ENCODE measurements around the gene MYRFL. TPM values are rescaled to one million over a fixed set of nuclear protein-coding genes. Genes with fewer than 3 reads are reported as not detected.

The MYRFL gene
- total RNA-seq, 1 experiment from 2014 or later = not detected

DNA sequence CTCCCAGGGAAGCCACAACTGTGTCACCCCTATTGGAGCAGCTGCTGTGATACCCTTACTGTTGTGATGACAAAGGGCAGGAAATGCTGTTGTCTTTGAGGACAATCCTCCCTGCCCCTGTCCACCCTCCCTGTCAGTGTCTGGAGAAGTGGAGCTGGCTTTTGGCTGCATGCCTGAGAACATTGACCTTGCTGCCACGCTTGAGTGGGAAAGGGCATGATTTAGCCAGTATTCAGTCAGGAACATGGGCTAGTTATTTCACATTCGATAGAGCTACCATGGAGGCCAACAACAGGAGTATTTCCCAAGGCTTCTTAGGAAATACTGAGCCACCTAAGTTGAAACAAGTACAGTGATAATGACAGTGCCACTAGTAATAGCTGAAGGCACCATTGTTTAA is 59.4 kb downstream of the MYRFL start:
- no peaks in the 10 kb centered on the region for H3K36me3 Mint-ChIP-seq (ENCODE audit: insufficient read depth, unreplicated experiment)
- H3K9me3 Mint-ChIP-seq (ENCODE audit: unreplicated experiment) = no peaks in the 10 kb centered on the region
- intact Hi-C loops (cut with micrococcal nuclease) = no loop called here
- TF ChIP-seq, protein P1, sequence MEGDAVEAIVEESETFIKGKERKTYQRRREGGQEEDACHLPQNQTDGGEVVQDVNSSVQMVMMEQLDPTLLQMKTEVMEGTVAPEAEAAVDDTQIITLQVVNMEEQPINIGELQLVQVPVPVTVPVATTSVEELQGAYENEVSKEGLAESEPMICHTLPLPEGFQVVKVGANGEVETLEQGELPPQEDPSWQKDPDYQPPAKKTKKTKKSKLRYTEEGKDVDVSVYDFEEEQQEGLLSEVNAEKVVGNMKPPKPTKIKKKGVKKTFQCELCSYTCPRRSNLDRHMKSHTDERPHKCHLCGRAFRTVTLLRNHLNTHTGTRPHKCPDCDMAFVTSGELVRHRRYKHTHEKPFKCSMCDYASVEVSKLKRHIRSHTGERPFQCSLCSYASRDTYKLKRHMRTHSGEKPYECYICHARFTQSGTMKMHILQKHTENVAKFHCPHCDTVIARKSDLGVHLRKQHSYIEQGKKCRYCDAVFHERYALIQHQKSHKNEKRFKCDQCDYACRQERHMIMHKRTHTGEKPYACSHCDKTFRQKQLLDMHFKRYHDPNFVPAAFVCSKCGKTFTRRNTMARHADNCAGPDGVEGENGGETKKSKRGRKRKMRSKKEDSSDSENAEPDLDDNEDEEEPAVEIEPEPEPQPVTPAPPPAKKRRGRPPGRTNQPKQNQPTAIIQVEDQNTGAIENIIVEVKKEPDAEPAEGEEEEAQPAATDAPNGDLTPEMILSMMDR (IDR thresholded peaks at IDR 0.05; ENCODE audit: unreplicated experiment) = no peak
- CTCF ChIA-PET = interaction anchor here (0.6 to 3.1 kb wide), 6 partner anchors 16 to 694 kb away, joined by 3 to 16 read pairs (median 5); no protein-coding TSS in a partner anchor
- POLR2A ChIA-PET = interaction anchor here (1.1 to 1.7 kb wide), 3 partner anchors 16 to 839 kb away, joined by 3 to 5 read pairs (median 3); no protein-coding TSS in a partner anchor
- no peak overlapping the region for H3K4me3 Mint-ChIP-seq (ENCODE audit: unreplicated experiment)
- no peak for DNase-seq (ENCODE audit: unreplicated experiment)
- H3K27ac Mint-ChIP-seq (ENCODE audit: low read depth, unreplicated experiment) = no peak overlapping the region
- BruUV-seq (replicated peaks) = no TSS peak
- H3K27me3 Mint-ChIP-seq (ENCODE audit: insufficient read depth, unreplicated experiment) = no peaks in the 10 kb centered on the region
- H3K4me1 Mint-ChIP-seq (ENCODE audit: insufficient read depth, unreplicated experiment) = no peaks in the 10 kb centered on the region

DNA sequence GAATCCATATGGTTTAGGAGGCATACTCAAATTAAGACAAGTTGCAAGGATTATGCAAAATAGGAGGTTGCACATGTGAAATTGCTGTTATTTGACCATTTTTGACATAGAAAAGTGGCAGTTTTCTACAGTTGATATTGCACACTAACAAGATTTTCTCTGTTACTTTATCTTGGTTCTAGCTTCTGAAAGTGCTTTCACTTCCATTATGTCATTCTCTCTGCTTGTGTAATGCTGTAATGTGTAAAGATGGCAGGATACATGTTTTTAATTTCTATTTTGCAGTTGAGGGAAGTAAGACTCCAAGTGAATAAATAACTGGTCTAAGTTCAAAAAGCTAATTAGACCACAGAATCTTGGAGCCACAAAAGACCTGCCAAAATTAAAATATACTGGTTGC is 60.6 kb downstream of the MYRFL start:
- Mint-ChIP-seq H3K27ac (ENCODE audit: low read depth, unreplicated experiment) (no peak overlapping the region), H3K27me3 (ENCODE audit: insufficient read depth, unreplicated experiment) (no peaks in the 10 kb centered on the region), H3K4me3 (ENCODE audit: unreplicated experiment) (no peak overlapping the region), H3K36me3 (ENCODE audit: insufficient read depth, unreplicated experiment) (no peaks in the 10 kb centered on the region), H3K9me3 (ENCODE audit: unreplicated experiment) (no peaks in the 10 kb centered on the region), H3K4me1 (ENCODE audit: insufficient read depth, unreplicated experiment) (no peaks in the 10 kb centered on the region)
- BruUV-seq (replicated peaks) = no TSS peak
- no peak for DNase-seq (ENCODE audit: unreplicated experiment)
- ChIA-PET POLR2A (interaction anchor here (0.6 to 1.7 kb wide), 3 partner anchors 13 to 336 kb away, joined by 3 to 5 read pairs (median 3); no protein-coding TSS in a partner anchor), CTCF (interaction anchor here (0.5 to 3.1 kb wide), 6 partner anchors 11 to 704 kb away, joined by 3 to 16 read pairs (median 4); no protein-coding TSS in a partner anchor)
- intact Hi-C loops (cut with micrococcal nuclease) = no loop called here
- TF ChIP-seq, protein P1 (IDR thresholded peaks at IDR 0.05; ENCODE audit: unreplicated experiment) = no peak

DNA sequence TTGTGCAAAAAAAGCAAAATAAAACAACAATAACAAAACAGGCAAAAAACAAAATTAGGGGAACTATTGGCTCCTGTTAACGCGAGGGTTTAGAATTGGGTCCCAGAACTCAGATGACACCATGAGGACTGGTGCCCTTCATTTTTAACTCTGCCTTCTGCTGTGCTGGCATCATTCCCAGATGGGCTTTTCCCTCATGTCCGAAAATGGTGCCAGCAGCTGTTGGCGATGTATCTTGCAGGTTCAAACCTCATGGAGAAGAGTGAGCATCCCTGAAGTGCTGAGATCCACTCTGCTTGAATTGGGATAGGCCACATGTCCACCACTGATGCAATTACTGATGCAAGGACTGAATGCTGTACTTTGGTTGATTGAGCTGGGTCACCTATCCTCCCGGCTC is 61.1 kb downstream of the MYRFL start:
- no TSS peak for BruUV-seq (replicated peaks)
- Mint-ChIP-seq H3K4me1 (ENCODE audit: insufficient read depth, unreplicated experiment) (no peaks in the 10 kb centered on the region), H3K36me3 (ENCODE audit: insufficient read depth, unreplicated experiment) (no peaks in the 10 kb centered on the region), H3K4me3 (ENCODE audit: unreplicated experiment) (no peak overlapping the region), H3K27me3 (ENCODE audit: insufficient read depth, unreplicated experiment) (no peaks in the 10 kb centered on the region), H3K9me3 (ENCODE audit: unreplicated experiment) (no peaks in the 10 kb centered on the region), H3K27ac (ENCODE audit: low read depth, unreplicated experiment) (no peak overlapping the region)
- ChIA-PET POLR2A (no interaction called here), CTCF (interaction anchor here (0.5 to 3.1 kb wide), 3 partner anchors 11 to 14 kb away, joined by 3 to 16 read pairs (median 4); no protein-coding TSS in a partner anchor)
- TF ChIP-seq, protein P1 (IDR thresholded peaks at IDR 0.05; ENCODE audit: unreplicated experiment) = no peak
- DNase-seq (ENCODE audit: unreplicated experiment) = no peak
- intact Hi-C loops (cut with micrococcal nuclease) = no loop called here

DNA sequence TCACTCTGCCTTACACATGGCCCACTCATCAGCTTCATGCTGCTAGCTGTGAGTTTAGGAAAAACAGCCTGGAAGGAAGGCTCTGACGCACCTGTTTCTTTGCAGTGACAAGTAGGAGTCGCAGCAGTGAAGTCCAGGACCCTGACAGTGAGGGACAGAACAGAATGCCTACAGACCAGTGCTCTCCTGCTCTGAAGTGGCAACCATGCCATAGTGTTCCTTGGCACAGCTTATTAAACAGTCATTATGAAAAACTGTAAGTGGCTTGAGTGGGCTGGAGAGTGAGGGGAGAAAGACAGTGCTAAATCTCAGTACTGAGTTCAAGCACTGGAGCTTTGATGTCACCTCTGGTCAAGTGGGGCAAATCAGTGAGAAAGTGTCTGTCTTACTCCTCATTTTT is 61.7 kb downstream of the MYRFL start:
- Mint-ChIP-seq H3K9me3 (ENCODE audit: unreplicated experiment) (no peaks in the 10 kb centered on the region), H3K27ac (ENCODE audit: low read depth, unreplicated experiment) (no peak overlapping the region), H3K4me3 (ENCODE audit: unreplicated experiment) (no peak overlapping the region), H3K4me1 (ENCODE audit: insufficient read depth, unreplicated experiment) (no peaks in the 10 kb centered on the region), H3K36me3 (ENCODE audit: insufficient read depth, unreplicated experiment) (no peaks in the 10 kb centered on the region), H3K27me3 (ENCODE audit: insufficient read depth, unreplicated experiment) (no peaks in the 10 kb centered on the region)
- CTCF ChIA-PET = interaction anchor here (1.2 to 3.1 kb wide), 2 partner anchors 14 to 689 kb away, joined by 4 to 16 read pairs; no protein-coding TSS in a partner anchor
- intact Hi-C loops (cut with micrococcal nuclease) = no loop called here
- TF ChIP-seq, protein P1 (IDR thresholded peaks at IDR 0.05; ENCODE audit: unreplicated experiment) = no peak
- BruUV-seq (replicated peaks) = no TSS peak
- no peak for DNase-seq (ENCODE audit: unreplicated experiment)
- POLR2A ChIA-PET = no interaction called here
